ENCODE results near the gene CREB3. TPM values are rescaled to one million over a fixed set of nuclear protein-coding genes. Genes with fewer than 3 reads are reported as not detected.
A peak's percentile ranks its signal among the peaks of the same experiment; 100 is the strongest.

The CREB3 gene
- total RNA-seq, 8 experiments from 2014 or later = 24.7 to 77.7 (median 56.2) TPM

GRCh38 chr9:35705836-35706430 lies 26.5 kb upstream of the CREB3 start:
- Histone ChIP-seq H3K27ac (no peak overlapping the region), H3K4me3 (no peak overlapping the region), H3K4me1 (replicated peaks in 1 of 2) (no peaks in the 10 kb centered on the region)
- in situ Hi-C loops (cut with MboI; ENCODE audit: low pct_unique_long_range_greater_than_20kb in 2 of 9, low sequenced_read_pairs in 9 of 9, unreplicated experiment in 9 of 9) = no loop called here
- 80 to 100% (median 80%) methylated on average over 1 to 2 of the region's 7 CpGs; no CpG with 5 or more reads in 6 of the 10 experiments for WGBS, 10 experiments
- ATAC-seq (replicated peaks in 6 of 8) = no peak

DNA sequence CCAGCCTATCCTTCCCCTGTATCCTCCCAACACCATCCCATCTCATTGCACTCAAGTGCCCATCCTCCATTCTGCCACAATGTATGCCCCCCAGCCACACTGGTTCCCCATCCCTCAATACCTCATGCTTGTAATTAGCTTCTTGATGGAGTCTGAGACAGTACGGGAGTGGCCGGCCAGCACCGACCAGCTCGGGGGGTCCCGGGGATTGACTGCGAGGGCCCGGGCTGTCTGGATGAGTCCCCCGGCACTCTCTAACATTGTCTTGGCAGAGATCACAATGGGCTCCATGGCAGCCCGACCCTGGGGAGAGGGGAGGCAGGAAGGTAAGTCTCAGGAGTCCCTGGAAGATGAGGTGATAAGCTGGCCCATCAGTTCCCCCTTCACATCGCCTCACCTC lies 25.5 kb upstream of the CREB3 start:
- no peaks in the 10 kb centered on the region for H3K4me1 ChIP-seq (replicated peaks in 1 of 2)
- H3K4me3 ChIP-seq = no peak overlapping the region
- 80 to 100% (median 80%) methylated on average over 1 to 10 of the region's 10 CpGs; no CpG with 5 or more reads in 7 of the 10 experiments for WGBS, 10 experiments
- no peak for ATAC-seq (replicated peaks in 6 of 8)
- no peak overlapping the region for H3K27ac ChIP-seq
- in situ Hi-C loops (cut with MboI; ENCODE audit: low pct_unique_long_range_greater_than_20kb in 2 of 9, low sequenced_read_pairs in 9 of 9, unreplicated experiment in 9 of 9) = no loop called here

DNA sequence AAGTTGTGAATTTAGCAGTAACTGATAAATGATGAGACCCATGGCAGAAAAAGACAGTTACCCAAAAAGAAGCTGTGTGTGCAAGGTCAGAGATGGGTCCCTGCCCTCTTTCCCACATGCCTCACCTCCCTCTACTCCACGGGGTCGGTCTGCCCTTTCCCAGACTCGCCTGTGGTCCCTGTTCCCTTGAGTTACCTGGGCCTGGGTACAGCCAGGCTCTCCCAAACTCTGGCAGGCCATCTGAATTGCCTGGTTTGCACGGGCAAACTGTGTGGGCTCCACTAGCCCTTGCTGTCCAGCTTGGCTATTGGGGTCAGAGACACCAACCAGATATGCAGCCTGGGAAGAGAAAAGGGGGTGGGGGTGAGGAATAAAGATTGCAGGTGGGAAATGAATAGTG lies 24.3 kb upstream of the CREB3 start:
- H3K4me3 ChIP-seq = no peak overlapping the region
- no peaks in the 10 kb centered on the region for H3K4me1 ChIP-seq (replicated peaks in 1 of 2)
- H3K27ac ChIP-seq = no peak overlapping the region
- ATAC-seq (replicated peaks in 6 of 8) = no peak
- WGBS, 10 experiments = 67 to 100% (median 92%) methylated on average over 1 to 4 of the region's 4 CpGs; no CpG with 5 or more reads in 7 of the 10 experiments
- in situ Hi-C loops (cut with MboI; ENCODE audit: low pct_unique_long_range_greater_than_20kb in 2 of 9, low sequenced_read_pairs in 9 of 9, unreplicated experiment in 9 of 9) = no loop called here

DNA sequence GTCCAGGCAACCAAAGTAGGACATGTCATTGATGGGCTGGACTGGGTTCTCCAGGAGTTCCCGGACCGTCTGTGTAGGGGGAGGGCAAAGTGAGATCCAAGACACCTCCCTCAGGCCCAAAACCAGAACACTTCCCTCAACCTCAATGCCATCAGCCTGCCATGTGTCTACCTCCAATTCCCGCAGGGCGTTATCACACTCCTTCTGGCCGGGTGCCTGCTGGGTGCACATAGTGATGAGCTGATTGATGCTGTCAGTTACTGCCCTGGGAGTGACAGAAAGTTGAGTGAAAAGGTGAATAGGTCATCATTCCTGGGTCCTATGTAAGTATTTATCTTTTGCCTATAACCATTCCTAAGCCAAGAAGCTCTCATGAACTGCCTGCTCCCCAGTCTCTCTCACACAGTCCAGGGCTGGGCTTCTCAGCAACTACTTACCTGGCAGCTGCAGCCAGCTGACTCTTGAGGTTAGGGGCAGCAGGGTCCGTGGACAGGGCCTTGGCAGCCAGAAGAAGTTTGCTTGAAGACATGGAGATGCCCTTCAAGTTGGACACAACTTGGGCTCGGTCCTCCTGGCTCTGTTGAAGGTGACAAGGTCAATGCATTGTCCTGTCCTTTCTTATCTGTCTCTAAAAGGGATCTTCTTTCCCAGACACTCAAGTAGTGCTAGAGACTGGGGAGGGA lies 21.5 kb upstream of the CREB3 start:
- 70 to 100% (median 95%) methylated on average over 1 to 3 of the region's 7 CpGs; no CpG with 5 or more reads in 1 of the 10 experiments for WGBS, 10 experiments
- Histone ChIP-seq H3K27ac (no peak overlapping the region), H3K4me3 (no peak overlapping the region), H3K4me1 (replicated peaks in 1 of 2) (no peaks in the 10 kb centered on the region)
- ATAC-seq (replicated peaks in 6 of 8) = no peak
- in situ Hi-C loops (cut with MboI; ENCODE audit: low pct_unique_long_range_greater_than_20kb in 2 of 9, low sequenced_read_pairs in 9 of 9, unreplicated experiment in 9 of 9) = no loop called here

DNA sequence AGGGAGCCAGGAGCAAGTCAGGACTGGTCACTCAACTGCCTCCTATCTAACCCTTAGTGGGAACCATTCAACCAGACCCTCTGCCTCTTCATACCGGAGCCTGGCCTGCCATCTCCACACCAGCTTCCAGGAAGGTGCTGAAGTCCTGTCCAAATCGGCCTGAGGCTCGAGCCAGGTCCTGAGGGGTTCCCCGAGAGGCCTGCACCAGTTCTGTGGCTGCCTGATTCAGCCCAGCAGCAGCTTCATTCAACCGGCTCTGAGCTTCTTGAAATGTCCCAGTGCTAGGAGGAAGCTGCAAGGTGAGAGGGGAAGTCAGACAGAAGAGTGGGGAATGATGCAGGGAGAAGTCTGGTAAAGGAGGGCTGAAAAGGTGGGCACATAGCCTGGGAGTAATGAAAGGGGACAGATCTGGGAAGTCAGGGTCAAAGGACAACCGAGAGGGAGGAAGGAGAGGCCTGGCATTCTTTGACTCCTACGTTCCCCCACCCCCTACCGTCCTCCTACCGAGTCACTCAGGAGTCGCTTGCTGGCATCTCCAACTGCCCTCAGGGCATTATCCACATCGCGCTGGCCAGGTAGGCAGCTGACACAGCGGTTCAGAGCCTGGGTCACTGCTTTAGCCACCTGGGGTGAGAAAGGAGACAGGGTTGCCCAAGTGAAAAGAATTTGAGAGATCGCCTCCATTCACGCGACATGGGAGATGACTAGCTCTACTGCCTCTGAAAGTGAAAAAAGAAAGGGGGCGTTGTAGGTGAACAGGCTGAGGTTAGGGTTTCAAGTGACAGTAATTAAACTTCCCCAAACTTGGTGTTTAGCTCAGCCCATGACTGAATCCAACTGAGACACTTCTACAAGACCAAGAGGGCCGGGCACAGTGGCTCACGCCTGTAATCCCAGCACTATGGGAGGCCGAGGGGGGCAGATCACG lies 20.7 kb upstream of the CREB3 start:
- in situ Hi-C loops (cut with MboI; ENCODE audit: low pct_unique_long_range_greater_than_20kb in 2 of 9, low sequenced_read_pairs in 9 of 9, unreplicated experiment in 9 of 9) = no loop called here
- no peak overlapping the region for H3K4me3 ChIP-seq
- ATAC-seq (replicated peaks in 6 of 8) = no peak
- no peaks in the 10 kb centered on the region for H3K4me1 ChIP-seq (replicated peaks in 1 of 2)
- WGBS, 10 experiments = 53 to 100% (median 94%) methylated on average over 2 to 13 of the region's 21 CpGs
- H3K27ac ChIP-seq = no peak overlapping the region

DNA sequence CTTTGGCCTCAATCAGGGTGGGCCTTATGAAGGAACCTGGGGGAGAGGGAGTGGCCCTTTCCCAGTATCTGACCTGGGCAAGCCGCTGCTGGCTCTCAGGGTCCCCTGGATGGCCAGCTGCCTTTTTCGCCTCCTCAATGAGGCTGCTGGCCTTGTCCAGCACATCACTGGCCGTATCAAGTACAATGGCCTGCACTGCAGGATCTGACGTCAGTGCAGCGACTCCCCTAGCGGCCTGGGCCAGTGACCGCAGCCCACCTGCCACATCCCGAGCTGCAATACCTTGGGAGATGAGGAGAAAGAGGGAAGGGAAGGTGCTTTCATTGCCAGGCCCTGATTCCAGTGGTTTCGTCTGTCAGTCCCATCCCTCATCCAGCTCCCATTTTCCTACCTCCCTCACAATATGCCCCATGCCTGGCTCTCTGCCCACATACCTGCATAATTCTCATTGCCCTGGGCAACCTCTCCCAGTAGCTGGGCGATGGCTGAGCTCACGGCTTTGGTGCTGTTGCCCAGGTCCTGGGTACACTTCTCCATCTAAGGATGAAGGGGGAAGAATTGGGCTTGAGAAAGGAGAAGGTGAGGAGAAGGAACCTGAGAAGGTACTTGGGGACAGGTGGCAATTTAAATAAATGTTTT lies 19.6 kb upstream of the CREB3 start:
- peak in 1 of 8 experiments; percentile 44 for ATAC-seq (replicated peaks in 6 of 8)
- in situ Hi-C loops (cut with MboI; ENCODE audit: low pct_unique_long_range_greater_than_20kb in 2 of 9, low sequenced_read_pairs in 9 of 9, unreplicated experiment in 9 of 9) = no loop called here
- no peaks in the 10 kb centered on the region for H3K4me1 ChIP-seq (replicated peaks in 1 of 2)
- H3K4me3 ChIP-seq = no peak overlapping the region
- H3K27ac ChIP-seq = no peak overlapping the region
- WGBS, 10 experiments = 80 to 93% (median 90%) methylated on average over 2 to 5 of the region's 11 CpGs; no CpG with 5 or more reads in 3 of the 10 experiments

- in situ Hi-C loops (cut with MboI; ENCODE audit: low pct_unique_long_range_greater_than_20kb in 2 of 9, low sequenced_read_pairs in 9 of 9, unreplicated experiment in 9 of 9) = no loop called here
- Histone ChIP-seq H3K27ac (no peak overlapping the region), H3K4me3 (no peak overlapping the region), H3K4me1 (replicated peaks in 1 of 2) (no peaks in the 10 kb centered on the region)
- no peak for ATAC-seq (replicated peaks in 6 of 8)
- WGBS, 10 experiments = 88 to 100% (median 98%) methylated on average over 2 to 3 of the region's 3 CpGs
These were observed 18.9 kb upstream of the CREB3 start for GRCh38 chr9:35713578-35713977.

DNA sequence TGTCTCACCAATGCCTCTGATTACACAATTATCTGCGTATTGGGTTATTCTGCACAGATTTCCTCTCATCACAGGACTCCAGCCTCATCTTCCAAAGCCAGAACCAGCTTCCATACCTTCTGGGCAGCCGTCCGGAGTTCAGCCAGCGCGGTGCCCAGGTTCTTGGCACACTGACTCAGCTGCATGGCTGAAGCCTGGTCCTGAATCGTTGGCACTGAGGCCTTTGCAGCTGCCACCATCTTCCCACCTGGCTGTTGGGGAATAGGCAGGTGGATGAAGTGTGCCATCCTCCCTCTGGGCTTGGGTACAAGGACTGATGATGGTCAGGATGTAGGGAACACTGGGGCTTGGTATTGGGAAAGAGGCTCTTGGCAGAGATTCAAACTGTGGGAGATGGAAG lies 18.3 kb upstream of the CREB3 start:
- no peak overlapping the region for H3K27ac ChIP-seq
- in situ Hi-C loops (cut with MboI; ENCODE audit: low pct_unique_long_range_greater_than_20kb in 2 of 9, low sequenced_read_pairs in 9 of 9, unreplicated experiment in 9 of 9) = no loop called here
- WGBS, 10 experiments = 90 to 100% (median 100%) methylated on average over 2 to 4 of the region's 6 CpGs; no CpG with 5 or more reads in 7 of the 10 experiments
- H3K4me1 ChIP-seq (replicated peaks in 1 of 2) = no peaks in the 10 kb centered on the region
- no peak for ATAC-seq (replicated peaks in 6 of 8)
- no peak overlapping the region for H3K4me3 ChIP-seq

- no peak for ATAC-seq (replicated peaks in 6 of 8)
- 80 to 100% (median 94%) methylated on average over 3 to 9 of the region's 13 CpGs; no CpG with 5 or more reads in 4 of the 10 experiments for WGBS, 10 experiments
- Histone ChIP-seq H3K27ac (no peak overlapping the region), H3K4me1 (replicated peaks in 1 of 2) (no peaks in the 10 kb centered on the region), H3K4me3 (no peak overlapping the region)
- in situ Hi-C loops (cut with MboI; ENCODE audit: low pct_unique_long_range_greater_than_20kb in 2 of 9, low sequenced_read_pairs in 9 of 9, unreplicated experiment in 9 of 9) = no loop called here
These were observed 17.8 kb upstream of the CREB3 start for GRCh38 chr9:35714579-35715252.

DNA sequence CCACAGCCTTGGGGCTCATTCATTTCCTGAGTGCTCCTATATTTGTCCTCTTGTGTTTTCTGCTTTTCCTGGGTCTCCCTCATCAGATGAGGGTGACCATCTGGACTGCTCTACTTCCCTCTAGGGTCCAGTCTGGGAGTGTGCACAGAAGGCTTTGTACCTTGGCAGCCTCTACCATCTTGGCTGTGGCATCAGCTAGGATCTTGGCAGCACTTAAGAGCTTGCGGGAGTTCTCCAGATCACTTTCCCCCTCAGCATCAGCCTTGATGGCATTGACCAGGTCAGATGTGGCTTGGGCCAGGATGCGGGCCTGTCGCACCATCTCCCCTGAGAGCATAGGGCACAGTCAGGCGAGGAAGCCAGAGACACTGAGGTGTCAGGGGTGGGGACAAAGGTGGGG lies 16.2 kb upstream of the CREB3 start:
- peak in 1 of 8 experiments; percentile 63 for ATAC-seq (replicated peaks in 6 of 8)

GRCh38 chr9:35717132-35717870 lies 15.2 kb upstream of the CREB3 start:
- Histone ChIP-seq H3K4me1 (replicated peaks in 1 of 2) (no peaks in the 10 kb centered on the region), H3K27ac (no peak overlapping the region), H3K4me3 (no peak overlapping the region)
- ATAC-seq (replicated peaks in 6 of 8) = no peak
- in situ Hi-C loops (cut with MboI; ENCODE audit: low pct_unique_long_range_greater_than_20kb in 2 of 9, low sequenced_read_pairs in 9 of 9, unreplicated experiment in 9 of 9) = no loop called here
- 80 to 100% (median 100%) methylated on average over 1 to 10 of the region's 14 CpGs; no CpG with 5 or more reads in 3 of the 10 experiments for WGBS, 10 experiments

More for the DNA sequence above, 16.2 kb upstream of the CREB3 start:
- H3K27ac ChIP-seq = no peak overlapping the region
- WGBS, 10 experiments = 60 to 100% methylated on average over 1 to 3 of the region's 4 CpGs; no CpG with 5 or more reads in 8 of the 10 experiments
- no peak overlapping the region for H3K4me3 ChIP-seq
- in situ Hi-C loops (cut with MboI; ENCODE audit: low pct_unique_long_range_greater_than_20kb in 2 of 9, low sequenced_read_pairs in 9 of 9, unreplicated experiment in 9 of 9) = no loop called here
- no peaks in the 10 kb centered on the region for H3K4me1 ChIP-seq (replicated peaks in 1 of 2)
